Measurements from ENCODE around the gene ASTN2.

DNA sequence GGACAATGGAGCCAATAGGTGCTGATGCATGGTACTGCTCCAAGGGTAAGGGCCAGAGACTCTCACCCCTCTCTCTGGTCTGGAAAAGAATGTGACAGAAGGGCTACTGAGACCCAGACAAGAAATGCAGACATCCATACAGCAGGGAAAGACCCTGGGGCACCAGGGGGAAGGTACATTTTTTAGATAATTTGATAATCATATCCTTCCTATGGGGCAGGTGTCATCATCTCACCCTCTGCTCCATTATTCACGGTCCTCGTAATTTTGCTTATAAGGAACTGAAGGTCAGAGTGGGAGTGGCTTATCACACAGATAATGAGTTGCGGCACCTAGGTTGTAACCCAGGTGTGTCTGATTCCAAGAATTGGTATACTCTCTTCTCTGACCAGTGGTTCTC, 637.7 kb downstream of the ASTN2 start:
- TF ChIP-seq POLR2A (IDR thresholded peaks at IDR 0.05; ENCODE audit: extremely low read depth, insufficient read length) (no peak), MYC (IDR thresholded peaks at IDR 0.05; ENCODE audit: low read depth, low read length) (no peak)
- TF ChIP-seq, protein P1, sequence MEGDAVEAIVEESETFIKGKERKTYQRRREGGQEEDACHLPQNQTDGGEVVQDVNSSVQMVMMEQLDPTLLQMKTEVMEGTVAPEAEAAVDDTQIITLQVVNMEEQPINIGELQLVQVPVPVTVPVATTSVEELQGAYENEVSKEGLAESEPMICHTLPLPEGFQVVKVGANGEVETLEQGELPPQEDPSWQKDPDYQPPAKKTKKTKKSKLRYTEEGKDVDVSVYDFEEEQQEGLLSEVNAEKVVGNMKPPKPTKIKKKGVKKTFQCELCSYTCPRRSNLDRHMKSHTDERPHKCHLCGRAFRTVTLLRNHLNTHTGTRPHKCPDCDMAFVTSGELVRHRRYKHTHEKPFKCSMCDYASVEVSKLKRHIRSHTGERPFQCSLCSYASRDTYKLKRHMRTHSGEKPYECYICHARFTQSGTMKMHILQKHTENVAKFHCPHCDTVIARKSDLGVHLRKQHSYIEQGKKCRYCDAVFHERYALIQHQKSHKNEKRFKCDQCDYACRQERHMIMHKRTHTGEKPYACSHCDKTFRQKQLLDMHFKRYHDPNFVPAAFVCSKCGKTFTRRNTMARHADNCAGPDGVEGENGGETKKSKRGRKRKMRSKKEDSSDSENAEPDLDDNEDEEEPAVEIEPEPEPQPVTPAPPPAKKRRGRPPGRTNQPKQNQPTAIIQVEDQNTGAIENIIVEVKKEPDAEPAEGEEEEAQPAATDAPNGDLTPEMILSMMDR (IDR thresholded peaks at IDR 0.05; ENCODE audit: low read depth, low read length) = no peak
